Mesenchymal stem cell (in vitro differentiated cells and primary cell): Measurements from ENCODE around the gene PRRC2A.

ENCODE experiments used
- DNase-seq: peaks from one replicate; pipeline ENCODE4 v3.0.0-alpha.2; 2013
- H2AFZ ChIP-seq: one replicate; pipeline ENCODE4 v1.6.1; 2013; ENCODE audit warnings: low read depth, mild to moderate bottlenecking, control low read depth, inconsistent platforms, low read length, moderate library complexity
- H2AK5ac ChIP-seq: 2 replicates; pipeline ENCODE4 v1.6.1; 2013; ENCODE audit warnings: low read length, moderate library complexity, mild to moderate bottlenecking, inconsistent platforms; ENCODE audit not compliant: severe bottlenecking
- H2BK120ac ChIP-seq: one replicate; pipeline ENCODE4 v1.6.1; 2013; ENCODE audit warnings: low read depth, mild to moderate bottlenecking, inconsistent platforms, low read length, moderate library complexity
- H2BK12ac ChIP-seq, 2 experiments: one replicate each; pipeline ENCODE4 v1.6.1; 2013; ENCODE audit warnings: inconsistent platforms in 2 of 2, low read length in 2 of 2, mild to moderate bottlenecking in 2 of 2, moderate library complexity in 2 of 2, control low read depth in 1 of 2
- H2BK15ac ChIP-seq: one replicate; pipeline ENCODE4 v1.6.1; 2013; ENCODE audit warnings: mild to moderate bottlenecking, low read depth, inconsistent platforms; ENCODE audit not compliant: poor library complexity, severe bottlenecking
- H2BK5ac ChIP-seq: 2 replicates; pipeline ENCODE4 v1.6.1; 2013; ENCODE audit warnings: low read depth, mild to moderate bottlenecking, low read length, control low read depth, inconsistent platforms; ENCODE audit not compliant: poor library complexity, severe bottlenecking
- H3K14ac ChIP-seq, 2 experiments: one replicate each; pipeline ENCODE4 v1.6.1; 2013; ENCODE audit warnings: inconsistent platforms in 2 of 2, low read length in 2 of 2, control low read depth in 1 of 2, mild to moderate bottlenecking in 1 of 2, moderate library complexity in 1 of 2
- H3K18ac ChIP-seq, 2 experiments: one replicate each; pipeline ENCODE4 v1.6.1; 2013; ENCODE audit warnings: inconsistent platforms in 2 of 2, low read length in 2 of 2, control low read depth in 1 of 2, low read depth in 1 of 2, mild to moderate bottlenecking in 1 of 2
- H3K23ac ChIP-seq, 2 experiments: one replicate each; pipeline ENCODE4 v1.6.1; 2013; ENCODE audit warnings: inconsistent platforms in 2 of 2, low read length in 2 of 2, mild to moderate bottlenecking in 2 of 2, moderate library complexity in 2 of 2, control low read depth in 1 of 2
- H3K27ac ChIP-seq: 2 replicates; pipeline ENCODE4 v1.5.1; 2013; ENCODE audit warnings: mild to moderate bottlenecking, moderate library complexity, low read length, control low read depth, inconsistent platforms; ENCODE audit not compliant: poor library complexity, severe bottlenecking
- H3K27me3 ChIP-seq, 2 experiments: 2 replicates each; pipeline versions ENCODE4 v1.6.1 to v1.7.0; 2013; ENCODE audit warnings: low read length in 2 of 2, mild to moderate bottlenecking in 2 of 2, moderate library complexity in 2 of 2, control low read depth in 1 of 2, inconsistent platforms in 1 of 2; ENCODE audit not compliant: control insufficient read depth in 1 of 2, insufficient read depth in 1 of 2
- H3K36me3 ChIP-seq, 2 experiments: 2 replicates each; pipeline versions ENCODE4 v1.6.1 to v1.7.0; 2013; ENCODE audit warnings: low read length in 2 of 2, control low read depth in 1 of 2, inconsistent platforms in 1 of 2, low read depth in 1 of 2, mild to moderate bottlenecking in 1 of 2; ENCODE audit not compliant: insufficient read depth in 2 of 2, control insufficient read depth in 1 of 2
- H3K4ac ChIP-seq, 2 experiments: one replicate each; pipeline ENCODE4 v1.6.1; 2013; ENCODE audit warnings: inconsistent platforms in 2 of 2, low read length in 2 of 2, mild to moderate bottlenecking in 2 of 2, moderate library complexity in 2 of 2, control low read depth in 1 of 2, low read depth in 1 of 2
- H3K4me1 ChIP-seq: 2 replicates; pipeline ENCODE4 v1.6.1; 2013; ENCODE audit warnings: low read depth, low read length, control low read depth; ENCODE audit not compliant: control insufficient read depth, insufficient read depth
- H3K4me2 ChIP-seq: 2 replicates; pipeline ENCODE4 v1.6.1; 2013; ENCODE audit warnings: low read length, mild to moderate bottlenecking, inconsistent platforms; ENCODE audit not compliant: poor library complexity, severe bottlenecking
- H3K4me3 ChIP-seq, 2 experiments: 2 replicates each; pipeline versions ENCODE4 v1.5.1 to v1.7.0; 2013; ENCODE audit warnings: low read length in 2 of 2, mild to moderate bottlenecking in 2 of 2, control low read depth in 1 of 2, low read depth in 1 of 2; ENCODE audit not compliant: insufficient read depth in 1 of 2
- H3K79me1 ChIP-seq: replicated peaks from 2 replicates; pipeline ENCODE4 v1.6.1; 2013; ENCODE audit warnings: mild to moderate bottlenecking, control low read depth, low read length, inconsistent platforms; ENCODE audit not compliant: poor library complexity, severe bottlenecking
- H3K9ac ChIP-seq: 2 replicates; pipeline ENCODE4 v1.7.0; 2013; ENCODE audit warnings: mild to moderate bottlenecking, low read length, moderate library complexity
- H3K9me3 ChIP-seq: 2 replicates; pipeline ENCODE4 v1.7.0; 2013; ENCODE audit warnings: mild to moderate bottlenecking, low read length; ENCODE audit not compliant: control insufficient read depth
- H4K8ac ChIP-seq: one replicate; pipeline ENCODE4 v1.6.1; 2013; ENCODE audit warnings: inconsistent platforms, mild to moderate bottlenecking, low read length, moderate library complexity
- H4K91ac ChIP-seq: one replicate; pipeline ENCODE4 v1.6.1; 2013; ENCODE audit warnings: mild to moderate bottlenecking, low read length, inconsistent platforms
- WGBS: methylation state at CpG from one replicate; pipeline ENCODE4 v1.1.7; 2013; ENCODE audit warnings: mixed read lengths; 5-methylcytosine and 5-hydroxymethylcytosine counted together

The PRRC2A gene

GRCh38 chr6:31627690-31628287, 7.3 kb downstream of the PRRC2A start:
- Histone ChIP-seq H2BK5ac (no peak overlapping the region), H3K4ac (no peak overlapping the region), H3K18ac (no peak overlapping the region), H3K79me1 (peaks cover 18% of the 10 kb centered on the region), H2BK120ac (no peak overlapping the region), H3K27ac (no peak overlapping the region), H3K9ac (no peak overlapping the region), H3K4me1 (peaks cover 7% of the 10 kb centered on the region), H3K36me3 (peaks cover 93 to 98% of the 10 kb centered on the region in 2 experiments), H3K4me2 (no peak overlapping the region), H2BK15ac (no peak overlapping the region), H2BK12ac (no peak overlapping the region), H3K14ac (no peak overlapping the region), H4K8ac (no peak overlapping the region), H2AFZ (no peak overlapping the region), H3K23ac (no peak overlapping the region), H4K91ac (no peak overlapping the region), H3K4me3 (no peak overlapping the region), H3K27me3 (no peaks in the 10 kb centered on the region), H2AK5ac (no peak overlapping the region), H3K9me3 (no peaks in the 10 kb centered on the region)
- no peak for DNase-seq
- WGBS = 99% methylated on average over 19 of the region's 19 CpGs

DNA sequence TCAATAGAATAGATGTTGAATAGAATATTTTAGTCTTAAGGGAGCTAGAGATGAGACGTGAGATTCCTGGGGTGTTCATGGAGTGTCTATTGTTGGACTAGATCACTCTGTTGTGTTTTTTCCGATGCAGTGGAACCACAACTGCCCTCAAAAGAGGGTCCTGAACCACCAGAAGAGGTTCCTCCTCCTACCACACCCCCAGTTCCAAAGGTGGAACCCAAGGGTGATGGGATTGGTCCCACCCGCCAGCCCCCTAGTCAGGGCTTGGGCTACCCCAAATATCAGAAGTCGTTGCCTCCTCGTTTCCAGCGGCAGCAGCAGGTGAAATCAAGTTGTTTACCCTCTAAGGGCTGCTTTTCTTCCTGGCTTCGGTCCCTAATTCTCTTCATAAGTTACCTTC, 8.5 kb downstream of the PRRC2A start:
- Histone ChIP-seq H3K4me3 (no peak overlapping the region), H3K27ac (no peak overlapping the region), H2AK5ac (no peak overlapping the region), H2AFZ (no peak overlapping the region), H3K4me2 (no peak overlapping the region), H3K36me3 (peaks cover 96 to 100% of the 10 kb centered on the region in 2 experiments), H2BK12ac (no peak overlapping the region), H4K8ac (no peak overlapping the region), H3K18ac (no peak overlapping the region), H3K9me3 (no peaks in the 10 kb centered on the region), H3K23ac (no peak overlapping the region), H3K9ac (no peak overlapping the region), H2BK120ac (no peak overlapping the region), H3K27me3 (no peaks in the 10 kb centered on the region), H2BK5ac (no peak overlapping the region), H2BK15ac (no peak overlapping the region), H3K14ac (no peak overlapping the region), H3K4me1 (peaks cover 3% of the 10 kb centered on the region), H4K91ac (no peak overlapping the region), H3K4ac (no peak overlapping the region), H3K79me1 (peaks cover 22% of the 10 kb centered on the region)
- WGBS = 96% methylated on average over 6 of the region's 7 CpGs
- no peak for DNase-seq

GRCh38 chr6:31630177-31630934, 9.8 kb downstream of the PRRC2A start:
- Histone ChIP-seq H3K9me3 (no peaks in the 10 kb centered on the region), H3K4me1 (no peaks in the 10 kb centered on the region), H3K4ac (no peak overlapping the region), H3K18ac (no peak overlapping the region), H4K8ac (no peak overlapping the region), H3K36me3 (peaks cover 96 to 100% of the 10 kb centered on the region in 2 experiments), H3K27me3 (no peaks in the 10 kb centered on the region), H2BK5ac (no peak overlapping the region), H3K9ac (peak overlapping the region; percentile 41), H3K23ac (no peak overlapping the region), H3K79me1 (peaks cover 20% of the 10 kb centered on the region), H3K27ac (no peak overlapping the region), H2BK15ac (no peak overlapping the region), H4K91ac (no peak overlapping the region), H3K4me2 (no peak overlapping the region), H3K4me3 (no peak overlapping the region), H3K14ac (no peak overlapping the region), H2AFZ (no peak overlapping the region), H2AK5ac (no peak overlapping the region), H2BK120ac (no peak overlapping the region), H2BK12ac (no peak overlapping the region)
- DNase-seq = no peak
- 98% methylated on average over 25 of the region's 25 CpGs for WGBS

GRCh38 chr6:31631209-31631608, 10.7 kb downstream of the PRRC2A start:
- no peaks in the 10 kb centered on the region for H3K27me3 ChIP-seq
- H3K9ac ChIP-seq = no peak overlapping the region
- no peak overlapping the region for H3K4ac ChIP-seq
- H3K18ac ChIP-seq = no peak overlapping the region
- H3K4me1 ChIP-seq = no peaks in the 10 kb centered on the region
- H3K27ac ChIP-seq = no peak overlapping the region
- H4K91ac ChIP-seq = no peak overlapping the region
- 96% methylated on average over 16 of the region's 16 CpGs for WGBS
- no peak overlapping the region for H2BK15ac ChIP-seq
- H3K9me3 ChIP-seq = no peaks in the 10 kb centered on the region
- H2AFZ ChIP-seq = no peak overlapping the region
- no peak overlapping the region for H4K8ac ChIP-seq
- H3K23ac ChIP-seq = no peak overlapping the region
- H3K79me1 ChIP-seq = peaks cover 21% of the 10 kb centered on the region
- H2BK12ac ChIP-seq = no peak overlapping the region
- peaks cover 96 to 100% of the 10 kb centered on the region in 2 experiments for H3K36me3 ChIP-seq
- H3K14ac ChIP-seq = no peak overlapping the region
- H3K4me2 ChIP-seq = no peak overlapping the region
- no peak overlapping the region for H2BK120ac ChIP-seq
- DNase-seq = no peak
- no peak overlapping the region for H2BK5ac ChIP-seq
- no peak overlapping the region for H2AK5ac ChIP-seq
- H3K4me3 ChIP-seq = no peak overlapping the region
